Stimulated activated CD4-positive, alpha-beta T cell treated with anti-CD3 and anti-CD28 coated beads, Interleukin-15, amount 100 ng/mL, for 48 hours (primary cell): ENCODE data around the gene KRT1.

Source experiments
- DNase-seq, 2 donors: peaks; one replicate each; pipeline ENCODE4 v3.0.0-alpha.2; 2020; ENCODE audit warnings: low read depth in 2 of 2

Gene KRT1

GRCh38 chr12:52636189-52636588, 44.0 kb downstream of the KRT1 start:
- DNase-seq: no peak

- no peak for DNase-seq
Observed at GRCh38 chr12:52634266-52635056, 45.7 kb downstream of the KRT1 start.

- no peak for DNase-seq
Observed at GRCh38 chr12:52633383-52633782, 46.8 kb downstream of the KRT1 start.

- DNase-seq: no peak
Observed at GRCh38 chr12:52632656-52633055, 47.6 kb downstream of the KRT1 start.

- DNase-seq: no peak
Observed at GRCh38 chr12:52631676-52632459, 48.3 kb downstream of the KRT1 start.

GRCh38 chr12:52631264-52631663, 48.9 kb downstream of the KRT1 start:
- no peak for DNase-seq

GRCh38 chr12:52630599-52631200, 49.5 kb downstream of the KRT1 start:
- no peak for DNase-seq

GRCh38 chr12:52630008-52630500, 50.2 kb downstream of the KRT1 start:
- no peak for DNase-seq

- DNase-seq: no peak
Observed at GRCh38 chr12:52629281-52630007, 50.8 kb downstream of the KRT1 start.

GRCh38 chr12:52628841-52629240, 51.4 kb downstream of the KRT1 start:
- DNase-seq: no peak

- DNase-seq: no peak
Observed at GRCh38 chr12:52628111-52628507, 52.1 kb downstream of the KRT1 start.

- no peak for DNase-seq
Observed at GRCh38 chr12:52627395-52628110, 52.7 kb downstream of the KRT1 start.
